ENCODE data around the gene RSPH1.

- TF ChIP-seq EGR1 (IDR thresholded peaks at IDR 0.05) = no peak
- TF ChIP-seq ZBTB7A (IDR thresholded peaks at IDR 0.05; ENCODE audit: low read depth) = no peak
Observed at GRCh38 chr21:42500736-42501135, 4.7 kb upstream of the RSPH1 start.
